ENCODE results near the gene PATE2. TPM values are rescaled to one million over a fixed set of nuclear protein-coding genes. Genes with fewer than 3 reads are reported as not detected.

PATE2 gene
- total and polyA plus RNA-seq, 5 donors, result not detected

DNA sequence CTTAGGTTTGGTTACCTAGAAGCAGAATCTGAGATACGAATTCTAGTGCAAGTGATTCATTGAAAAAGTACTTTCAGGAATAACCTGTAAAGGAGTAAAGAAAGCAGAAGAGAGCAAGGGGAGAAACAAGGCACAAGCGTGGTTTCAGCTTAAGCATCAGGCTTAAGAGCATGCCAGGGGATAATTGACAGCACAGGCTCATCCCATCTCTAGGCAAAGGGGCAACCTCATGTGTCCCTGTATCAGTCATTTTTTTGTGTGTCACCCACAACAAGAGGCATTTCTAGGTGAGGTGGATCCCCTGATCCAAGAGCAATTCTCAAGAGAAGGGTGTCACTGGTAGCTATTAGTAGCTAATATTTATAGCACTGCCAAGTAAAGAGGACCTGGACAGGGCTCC, 8.0 kb downstream of the PATE2 start:
- ATAC-seq (no peak), DNase-seq (no peak)
- H3K27me3 ChIP-seq (ENCODE audit: control insufficient read depth, insufficient read depth), result no peaks in the 10 kb centered on the region
- H3K27ac ChIP-seq (ENCODE audit: low read length), result no peak overlapping the region
- intact Hi-C loops (cut with DNase I), result no loop called here
- no peaks in the 10 kb centered on the region for H3K4me1 ChIP-seq (ENCODE audit: control insufficient read depth, insufficient read depth, low read length)
- WGBS, result 79% methylated on average over 2 of the region's 2 CpGs
- no peak overlapping the region for H3K4me3 ChIP-seq (ENCODE audit: low read length)
- no peaks in the 10 kb centered on the region for H3K9me3 ChIP-seq (ENCODE audit: control insufficient read depth, low read length)

DNA sequence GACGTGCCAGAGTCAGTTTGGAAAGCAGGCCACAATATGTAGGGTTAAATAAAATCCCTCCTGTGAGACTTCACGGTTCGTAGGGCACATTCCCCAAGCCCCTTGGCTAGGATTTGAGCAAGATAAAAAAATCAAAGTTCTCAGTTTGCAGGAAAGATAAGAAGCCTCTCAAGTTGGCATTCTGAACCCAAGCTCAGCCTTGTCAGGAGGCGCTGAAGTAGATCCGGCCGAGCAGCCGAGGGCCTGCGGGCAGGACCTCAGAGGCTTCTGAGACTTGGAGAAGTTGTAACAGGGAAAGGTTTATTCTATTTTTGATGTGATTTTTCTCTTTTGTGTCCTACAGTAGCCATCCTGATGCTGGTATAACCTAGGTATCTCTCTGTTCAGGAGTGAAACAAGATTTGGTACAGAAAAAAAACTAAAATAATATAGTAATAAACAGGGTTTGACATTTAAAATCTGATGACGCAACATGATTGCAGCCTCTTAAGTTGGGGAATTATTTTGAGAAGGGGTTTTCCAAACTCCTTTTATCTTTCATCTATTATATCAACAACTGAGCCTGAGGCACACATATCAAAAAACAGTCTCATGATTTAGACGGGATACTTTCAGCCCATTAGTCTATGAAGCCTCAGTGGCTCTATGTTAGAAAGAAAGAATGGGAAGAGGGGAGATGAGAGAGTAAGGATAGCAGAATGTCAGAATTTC, 10.1 kb downstream of the PATE2 start:
- no peak for ATAC-seq
- intact Hi-C loops (cut with DNase I), result no loop called here
- DNase-seq, result no peak
- no peak overlapping the region for H3K27ac ChIP-seq (ENCODE audit: low read length)
- H3K9me3 ChIP-seq (ENCODE audit: control insufficient read depth, low read length), result no peaks in the 10 kb centered on the region
- H3K4me3 ChIP-seq (ENCODE audit: low read length), result no peak overlapping the region
- WGBS, result 37% methylated on average over 10 of the region's 10 CpGs
- no peaks in the 10 kb centered on the region for H3K4me1 ChIP-seq (ENCODE audit: control insufficient read depth, insufficient read depth, low read length)
- H3K27me3 ChIP-seq (ENCODE audit: control insufficient read depth, insufficient read depth), result no peaks in the 10 kb centered on the region

DNA sequence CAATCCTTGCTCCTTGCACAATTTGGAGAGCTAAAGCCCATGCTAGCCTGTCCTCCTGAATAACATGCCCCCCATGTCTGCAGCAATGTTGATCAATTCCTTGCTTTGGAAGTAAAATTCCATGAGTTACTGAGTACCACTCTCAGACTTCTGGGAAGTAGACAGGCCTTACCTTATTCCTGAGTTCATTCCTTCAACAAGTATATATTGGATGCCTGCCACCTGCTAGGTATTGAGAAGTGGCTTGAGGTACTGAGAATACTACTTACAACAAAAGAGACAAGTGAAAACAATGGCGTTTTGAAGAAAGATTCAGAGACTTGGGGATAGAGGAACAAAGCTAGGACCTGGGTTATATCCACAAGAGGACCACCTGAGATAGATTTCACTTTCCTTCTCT, 12.4 kb downstream of the PATE2 start:
- Histone ChIP-seq H3K9me3 (ENCODE audit: control insufficient read depth, low read length) (no peaks in the 10 kb centered on the region), H3K4me3 (ENCODE audit: low read length) (no peak overlapping the region), H3K4me1 (ENCODE audit: control insufficient read depth, insufficient read depth, low read length) (no peaks in the 10 kb centered on the region), H3K27ac (ENCODE audit: low read length) (no peak overlapping the region), H3K27me3 (ENCODE audit: control insufficient read depth, insufficient read depth) (no peaks in the 10 kb centered on the region)
- intact Hi-C loops (cut with DNase I), result no loop called here
- ATAC-seq (no peak), DNase-seq (no peak)
- 71% methylated on average over 1 of the region's 1 CpG for WGBS

DNA sequence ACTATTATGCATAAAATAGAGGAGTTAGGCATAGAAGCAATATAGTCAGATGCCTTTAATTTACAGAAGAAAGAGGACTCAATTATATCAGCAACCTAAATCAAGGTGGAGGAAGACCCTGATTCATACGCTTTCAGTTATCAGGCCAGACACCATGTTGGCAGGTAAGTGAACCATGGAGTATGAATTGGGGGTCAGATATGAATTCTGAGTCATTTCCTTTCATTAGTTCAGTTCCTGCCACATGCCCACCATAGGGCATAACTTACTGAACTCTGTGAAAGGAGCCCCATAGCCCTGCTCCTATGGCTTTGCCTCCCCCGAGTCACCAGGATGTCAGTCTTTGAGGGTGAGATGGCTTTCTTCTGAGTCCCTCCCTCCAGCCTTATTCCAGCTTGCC, 15.1 kb downstream of the PATE2 start:
- no peak overlapping the region for H3K27ac ChIP-seq (ENCODE audit: low read length)
- intact Hi-C loops (cut with DNase I), result no loop called here
- H3K4me3 ChIP-seq (ENCODE audit: low read length), result no peak overlapping the region
- no peaks in the 10 kb centered on the region for H3K9me3 ChIP-seq (ENCODE audit: control insufficient read depth, low read length)
- no peaks in the 10 kb centered on the region for H3K27me3 ChIP-seq (ENCODE audit: control insufficient read depth, insufficient read depth)
- DNase-seq (no peak), ATAC-seq (no peak)
- H3K4me1 ChIP-seq (ENCODE audit: control insufficient read depth, insufficient read depth, low read length), result no peaks in the 10 kb centered on the region
- 77% methylated on average over 2 of the region's 2 CpGs for WGBS

DNA sequence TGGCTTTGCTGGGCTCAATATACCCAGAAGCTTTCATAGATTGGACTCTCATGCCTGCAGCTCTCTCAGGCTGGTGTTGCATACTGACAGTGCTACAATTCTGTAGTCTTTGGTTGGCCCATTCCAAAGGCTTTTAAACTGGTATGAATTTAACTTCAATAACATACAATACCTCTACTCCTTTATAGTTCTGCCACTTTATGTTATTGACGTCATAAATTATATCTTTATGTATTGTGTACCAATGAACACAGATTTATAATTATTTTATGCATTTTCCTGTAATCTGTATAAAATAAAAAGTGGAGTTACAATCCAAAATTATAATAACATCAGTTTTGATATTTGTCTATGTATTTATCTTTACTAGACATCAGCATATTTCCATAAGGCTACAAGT, 16.2 kb downstream of the PATE2 start:
- no peak for DNase-seq
- H3K9me3 ChIP-seq (ENCODE audit: control insufficient read depth, low read length), result no peaks in the 10 kb centered on the region
- no peaks in the 10 kb centered on the region for H3K4me1 ChIP-seq (ENCODE audit: control insufficient read depth, insufficient read depth, low read length)
- no peaks in the 10 kb centered on the region for H3K27me3 ChIP-seq (ENCODE audit: control insufficient read depth, insufficient read depth)
- no peak overlapping the region for H3K4me3 ChIP-seq (ENCODE audit: low read length)
- 78% methylated on average over 1 of the region's 1 CpG for WGBS
- H3K27ac ChIP-seq (ENCODE audit: low read length), result no peak overlapping the region
- no peak for ATAC-seq
- intact Hi-C loops (cut with DNase I), result no loop called here

DNA sequence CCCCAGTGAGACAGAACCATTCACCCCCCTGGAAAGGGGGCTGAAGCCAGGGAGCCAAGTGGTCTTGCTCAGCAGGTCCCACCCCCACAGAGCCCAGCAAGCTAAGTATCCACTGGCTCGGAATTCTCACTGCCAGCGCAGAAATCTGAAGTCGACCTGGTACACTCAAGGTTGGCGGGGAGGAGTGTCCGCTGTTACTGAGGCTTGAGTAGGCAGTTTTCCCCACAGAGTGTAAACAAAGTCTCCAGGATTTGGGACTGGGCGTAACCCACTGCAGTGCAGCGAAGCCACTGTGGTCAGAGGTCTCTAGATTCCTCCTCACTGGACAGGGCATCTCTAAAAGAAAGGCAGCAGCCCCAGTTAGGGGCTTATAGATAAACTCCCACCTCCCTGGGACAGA, 22.6 kb downstream of the PATE2 start:
- H3K27ac ChIP-seq (ENCODE audit: low read length), result no peak overlapping the region
- DNase-seq (no peak), ATAC-seq (no peak)
- no peaks in the 10 kb centered on the region for H3K27me3 ChIP-seq (ENCODE audit: control insufficient read depth, insufficient read depth)
- no peaks in the 10 kb centered on the region for H3K4me1 ChIP-seq (ENCODE audit: control insufficient read depth, insufficient read depth, low read length)
- H3K9me3 ChIP-seq (ENCODE audit: control insufficient read depth, low read length), result no peaks in the 10 kb centered on the region
- intact Hi-C loops (cut with DNase I), result no loop called here
- WGBS, result 75% methylated on average over 7 of the region's 7 CpGs
- H3K4me3 ChIP-seq (ENCODE audit: low read length), result no peak overlapping the region

DNA sequence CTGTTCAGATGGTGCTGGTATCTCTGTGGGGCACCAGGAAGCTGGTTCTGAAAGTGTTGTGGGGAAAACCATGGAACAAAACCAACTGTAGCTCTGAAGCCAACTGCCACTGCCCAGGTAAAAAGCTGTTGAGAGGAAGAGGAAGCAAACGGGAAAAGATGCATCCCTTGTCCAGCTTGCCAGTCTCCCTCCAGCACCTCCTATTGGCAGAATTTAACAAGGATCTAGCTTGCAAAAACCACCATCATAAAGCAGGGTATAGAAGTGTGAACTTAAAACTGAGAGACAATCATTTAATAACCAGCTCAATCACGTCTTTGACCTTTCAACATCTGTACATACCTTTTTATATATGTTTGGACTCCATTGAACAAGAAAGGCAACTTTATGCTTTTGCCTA, 28.0 kb downstream of the PATE2 start:
- WGBS, result 33% methylated on average over 2 of the region's 2 CpGs
- H3K9me3 ChIP-seq (ENCODE audit: control insufficient read depth, low read length), result no peaks in the 10 kb centered on the region
- no peak overlapping the region for H3K27ac ChIP-seq (ENCODE audit: low read length)
- DNase-seq, result no peak
- no peaks in the 10 kb centered on the region for H3K27me3 ChIP-seq (ENCODE audit: control insufficient read depth, insufficient read depth)
- no peak for ATAC-seq
- H3K4me1 ChIP-seq (ENCODE audit: control insufficient read depth, insufficient read depth, low read length), result no peaks in the 10 kb centered on the region
- no peak overlapping the region for H3K4me3 ChIP-seq (ENCODE audit: low read length)
- intact Hi-C loops (cut with DNase I), result no loop called here

DNA sequence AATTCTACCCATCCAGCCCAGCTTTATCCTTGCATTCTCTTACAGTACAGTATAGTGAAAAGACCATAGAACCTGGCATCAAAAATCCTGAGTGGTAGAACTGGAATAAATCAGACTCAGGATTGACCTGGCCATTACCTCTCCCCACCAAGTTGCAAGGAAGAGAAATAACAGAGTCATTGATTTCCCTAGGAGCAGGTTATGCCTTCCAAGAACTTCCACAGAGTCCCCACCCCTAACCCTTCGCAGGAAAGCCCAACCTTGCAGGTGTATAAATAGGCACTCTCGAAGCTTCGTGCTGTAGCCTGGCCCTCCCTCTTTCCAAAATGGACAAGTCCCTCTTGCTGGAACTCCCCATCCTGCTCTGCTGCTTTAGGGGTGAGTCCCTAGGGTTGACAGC, 32.6 kb downstream of the PATE2 start, which contains the start of gene PATE1:
Gene PATE1, plus strand, starts transcription at position 301 of the 400 bp plus-strand sequence. Its CDS starts 26 bp downstream, at position 327.
- Histone ChIP-seq H3K4me1 (ENCODE audit: control insufficient read depth, insufficient read depth, low read length) (no peaks in the 10 kb centered on the region), H3K27me3 (ENCODE audit: control insufficient read depth, insufficient read depth) (no peaks in the 10 kb centered on the region), H3K9me3 (ENCODE audit: control insufficient read depth, low read length) (no peaks in the 10 kb centered on the region), H3K4me3 (ENCODE audit: low read length) (no peak within 1 kb of the TSS), H3K27ac (ENCODE audit: low read length) (no peak within 1 kb of the TSS)
- DNase-seq (no peak), ATAC-seq (no peak)
- intact Hi-C loops (cut with DNase I), result no loop called here
- 84% methylated on average over 3 of the region's 3 CpGs for WGBS

DNA sequence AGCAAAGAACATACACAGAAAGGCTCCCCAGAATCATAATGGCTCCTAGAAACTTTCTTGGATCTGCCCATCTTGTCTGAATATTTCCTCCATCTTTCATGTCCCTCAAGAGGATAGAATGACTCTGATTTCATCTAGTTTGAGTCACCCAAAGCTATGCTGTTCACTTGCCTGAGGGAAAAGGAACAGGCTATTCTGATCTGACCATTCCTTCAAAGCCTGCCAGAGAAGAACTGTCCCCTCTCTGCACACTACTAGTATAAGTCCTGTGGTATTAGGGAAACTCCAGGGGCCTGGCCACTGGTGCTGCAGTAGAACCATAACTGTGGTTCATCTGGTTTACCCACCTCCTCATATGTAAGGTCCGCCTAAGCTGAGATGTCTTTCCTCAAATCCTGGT, 34.9 kb downstream of the PATE2 start:
- H3K9me3 ChIP-seq (ENCODE audit: control insufficient read depth, low read length), result no peaks in the 10 kb centered on the region
- no peak overlapping the region for H3K27ac ChIP-seq (ENCODE audit: low read length)
- no peaks in the 10 kb centered on the region for H3K4me1 ChIP-seq (ENCODE audit: control insufficient read depth, insufficient read depth, low read length)
- 90% methylated on average over 1 of the region's 1 CpG for whole genome bisulfite sequencing
- ATAC-seq (no peak), DNase-seq (no peak)
- no peaks in the 10 kb centered on the region for H3K27me3 ChIP-seq (ENCODE audit: control insufficient read depth, insufficient read depth)
- intact Hi-C loops (cut with DNase I), result no loop called here
- no peak overlapping the region for H3K4me3 ChIP-seq (ENCODE audit: low read length)

DNA sequence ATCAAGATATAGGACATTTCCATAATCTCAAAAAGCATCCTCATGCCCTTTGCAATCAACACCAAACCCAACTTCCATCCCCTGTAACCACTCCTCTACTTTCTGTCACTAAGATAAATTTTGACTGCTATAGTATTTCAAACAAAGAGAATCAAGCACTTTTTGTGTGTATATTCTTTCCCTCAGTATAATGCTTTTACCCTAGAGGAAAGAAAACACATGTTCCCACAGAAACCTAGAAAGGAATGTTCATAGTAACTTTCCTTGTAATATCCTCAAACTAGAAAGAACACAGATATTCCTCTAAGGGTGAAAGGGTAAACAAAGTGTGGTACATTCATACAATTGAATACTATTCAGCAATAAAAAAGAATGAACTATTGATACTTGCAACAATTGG, 38.0 kb downstream of the PATE2 start:
- Histone ChIP-seq H3K9me3 (ENCODE audit: control insufficient read depth, low read length) (no peaks in the 10 kb centered on the region), H3K27ac (ENCODE audit: low read length) (no peak overlapping the region), H3K4me1 (ENCODE audit: control insufficient read depth, insufficient read depth, low read length) (no peaks in the 10 kb centered on the region), H3K27me3 (ENCODE audit: control insufficient read depth, insufficient read depth) (no peaks in the 10 kb centered on the region), H3K4me3 (ENCODE audit: low read length) (no peak overlapping the region)
- intact Hi-C loops (cut with DNase I), result no loop called here
- DNase-seq (no peak), ATAC-seq (no peak)

DNA sequence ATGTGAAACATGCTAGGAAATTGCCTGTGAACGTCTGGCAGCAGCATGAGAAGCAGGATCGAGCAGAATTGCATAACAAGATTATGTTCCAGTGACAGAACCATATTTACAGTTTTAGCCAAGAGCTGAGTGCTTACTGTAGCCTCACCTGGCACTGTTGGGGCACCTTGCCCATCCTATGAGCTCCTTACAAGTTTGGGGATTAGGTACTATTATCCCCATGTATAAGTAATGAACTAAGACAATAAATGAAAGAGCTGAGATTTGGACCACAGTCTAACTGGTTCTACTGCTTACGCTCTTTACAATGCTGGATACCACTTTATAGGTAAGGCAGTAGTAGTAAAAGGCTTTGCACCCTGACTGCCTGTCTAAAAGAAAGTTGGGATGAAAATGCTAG, 49.7 kb downstream of the PATE2 start:
- H3K27ac ChIP-seq (ENCODE audit: low read length), result no peak overlapping the region
- no peaks in the 10 kb centered on the region for H3K9me3 ChIP-seq (ENCODE audit: control insufficient read depth, low read length)
- H3K27me3 ChIP-seq (ENCODE audit: control insufficient read depth, insufficient read depth), result no peaks in the 10 kb centered on the region
- H3K4me1 ChIP-seq (ENCODE audit: control insufficient read depth, insufficient read depth, low read length), result no peaks in the 10 kb centered on the region
- no peak for DNase-seq
- ATAC-seq, result no peak
- H3K4me3 ChIP-seq (ENCODE audit: low read length), result no peak overlapping the region
- 74% methylated on average over 3 of the region's 3 CpGs for WGBS
- intact Hi-C loops (cut with DNase I), result no loop called here

Measured in right cardiac atrium (tissue), 5 donors.